Psoas muscle (tissue), 8 donors: ENCODE data around the gene HIBADH. TPM values are rescaled to one million over a fixed set of nuclear protein-coding genes. Genes with fewer than 3 reads are reported as not detected.

Experiments used
- ATAC-seq, 4 donors: fragments of 200-7000 bp; cut with Tn5 transposase; one replicate each; pipeline ENCODE4 v1.9.1; 2020; ENCODE audit warnings: moderate library complexity in 3 of 4, mild to moderate bottlenecking in 2 of 4
- DNase-seq, 2 donors: peaks; one replicate each; pipeline ENCODE4 v3.0.0-alpha.2; 2020
- H3K27ac ChIP-seq: fragments of 200-600 bp; one replicate; pipeline ENCODE4 v1.8.0; 2022
- H3K27me3 ChIP-seq, 3 donors: fragments of 200-600 bp in 1 of 3; one replicate each; pipeline versions ENCODE4 v1.6.1 to v1.8.0; 2013 to 2022; ENCODE audit warnings: low read length in 2 of 3, mild to moderate bottlenecking in 2 of 3, moderate library complexity in 1 of 3; ENCODE audit not compliant: insufficient read depth in 3 of 3
- H3K36me3 ChIP-seq, 2 donors: fragments of 200-600 bp in 1 of 2; one replicate each; pipeline versions ENCODE4 v1.6.1 to v1.8.0; 2013 to 2022; ENCODE audit warnings: low read depth in 1 of 2, mild to moderate bottlenecking in 1 of 2, moderate library complexity in 1 of 2; ENCODE audit not compliant: insufficient read depth in 1 of 2
- H3K4me1 ChIP-seq: fragments of 200-600 bp; one replicate; pipeline ENCODE4 v1.8.0; 2022
- H3K4me3 ChIP-seq: fragments of 200-600 bp; one replicate; pipeline ENCODE4 v1.8.0; 2022; ENCODE audit warnings: mild to moderate bottlenecking
- H3K9me3 ChIP-seq: fragments of 200-600 bp; one replicate; pipeline ENCODE4 v1.8.0; 2022
- WGBS, 3 donors: extraction: QIAGEN DNeasy Blood & Tissue Kit; methylation state at CpG; one replicate each; pipeline versions ENCODE4 v1.1.6 to v1.1.7; 2013; 5-methylcytosine and 5-hydroxymethylcytosine counted together
- intact Hi-C, 2 donors: fragments of 100-400 bp; cut with DNase I; formaldehyde crosslinking; loops; one replicate each; pipeline versions ENCODE4 v1.11.0 to v1.14.2; 2022
- polyA plus RNA-seq, 3 donors: library from polyadenylated mRNA; stranded (reverse); fragments of 200-250 nt; gene quantifications; one replicate each; pipeline ENCODE4 v1.2.3, GENCODE V29; 2013
- total RNA-seq, 4 donors: library from RNA; stranded (reverse); fragmentation: NEBNext Ultra II Directional in 2 of 4; extraction: Animal tissue kit (Norgen Biotek cat#: 25700) in 2 of 4; gene quantifications; one replicate each; pipeline versions ENCODE4 v1.2.1 to v1.2.4, GENCODE V29; 2021 to 2023
- TF ChIP-seq, protein P1 (sequence below): fragments of 200-600 bp; IDR thresholded peaks from one replicate; pipeline ENCODE4 v1.8.0; 2022; ENCODE audit warnings: antibody characterized with exemption
- donor health status: healthy with polysubstance abuse.
- donor health status: DM: no; HTN: no; CAD: no; lungs with moderate emphysema.
- donor health status: Bipolar disorder and iron deficiency.
- donor health status: healthy.
- donor health status: DM: yes; HTN: yes; CAD: no.
- donor health status: DM: no; HTN: no; CAD: no.
- donor health status: DM: no; HTN: no; CAD: no.
- donor health status: DM: yes; HTN: yes; CAD: no.

HIBADH gene
- total and polyA plus RNA-seq, 7 donors = 25.2 to 67.7 (median 44.5) TPM

DNA sequence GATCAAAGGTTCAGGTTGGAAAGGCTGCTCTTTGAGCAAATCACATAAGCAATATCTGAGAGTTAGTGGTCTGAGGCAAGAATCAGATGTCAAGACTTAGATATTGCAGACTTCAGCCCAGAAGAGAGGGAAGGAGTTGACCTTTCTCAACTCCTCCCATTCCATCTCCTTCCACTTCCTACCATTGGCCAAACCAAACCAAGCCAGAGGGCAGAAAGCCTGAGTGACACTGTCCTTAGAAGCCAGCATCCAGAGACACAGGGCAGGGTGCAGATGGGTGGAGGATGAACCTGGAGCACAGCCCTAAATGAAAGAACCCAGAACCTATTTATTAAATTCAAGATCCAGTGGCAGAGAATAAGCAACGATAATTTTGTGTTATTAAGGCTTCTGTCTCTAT, 180.5 kb downstream of the HIBADH start:
- 73 to 90% (median 74%) methylated on average over 1 of the region's 1 CpG for WGBS, 3 donors

GRCh38 chr7:27478556-27478955, 184.1 kb downstream of the HIBADH start:
- H3K4me3 ChIP-seq = no peak overlapping the region
- H3K27me3 ChIP-seq = no peaks in the 10 kb centered on the region
- no peaks in the 10 kb centered on the region for H3K4me1 ChIP-seq
- intact Hi-C loops = no loop called here
- no peaks in the 10 kb centered on the region for H3K36me3 ChIP-seq
- H3K9me3 ChIP-seq = no peaks in the 10 kb centered on the region
- DNase-seq = no peak
- ATAC-seq = no peak
- TF ChIP-seq, protein P1, sequence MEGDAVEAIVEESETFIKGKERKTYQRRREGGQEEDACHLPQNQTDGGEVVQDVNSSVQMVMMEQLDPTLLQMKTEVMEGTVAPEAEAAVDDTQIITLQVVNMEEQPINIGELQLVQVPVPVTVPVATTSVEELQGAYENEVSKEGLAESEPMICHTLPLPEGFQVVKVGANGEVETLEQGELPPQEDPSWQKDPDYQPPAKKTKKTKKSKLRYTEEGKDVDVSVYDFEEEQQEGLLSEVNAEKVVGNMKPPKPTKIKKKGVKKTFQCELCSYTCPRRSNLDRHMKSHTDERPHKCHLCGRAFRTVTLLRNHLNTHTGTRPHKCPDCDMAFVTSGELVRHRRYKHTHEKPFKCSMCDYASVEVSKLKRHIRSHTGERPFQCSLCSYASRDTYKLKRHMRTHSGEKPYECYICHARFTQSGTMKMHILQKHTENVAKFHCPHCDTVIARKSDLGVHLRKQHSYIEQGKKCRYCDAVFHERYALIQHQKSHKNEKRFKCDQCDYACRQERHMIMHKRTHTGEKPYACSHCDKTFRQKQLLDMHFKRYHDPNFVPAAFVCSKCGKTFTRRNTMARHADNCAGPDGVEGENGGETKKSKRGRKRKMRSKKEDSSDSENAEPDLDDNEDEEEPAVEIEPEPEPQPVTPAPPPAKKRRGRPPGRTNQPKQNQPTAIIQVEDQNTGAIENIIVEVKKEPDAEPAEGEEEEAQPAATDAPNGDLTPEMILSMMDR = no peak
- no peak overlapping the region for H3K27ac ChIP-seq

More for the DNA sequence above, 180.5 kb downstream of the HIBADH start:
- no peak overlapping the region for H3K4me3 ChIP-seq
- DNase-seq = no peak
- no peaks in the 10 kb centered on the region for H3K4me1 ChIP-seq
- no peaks in the 10 kb centered on the region for H3K36me3 ChIP-seq
- intact Hi-C loops = no loop called here
- no peak for ATAC-seq
- no peaks in the 10 kb centered on the region for H3K9me3 ChIP-seq
- H3K27ac ChIP-seq = no peak overlapping the region
- H3K27me3 ChIP-seq = no peaks in the 10 kb centered on the region
- TF ChIP-seq, protein P1 = no peak

- WGBS, 3 donors = 21 to 34% (median 32%) methylated on average over 1 of the region's 1 CpG
- intact Hi-C loops = no loop called here
These were observed 184.6 kb downstream of the HIBADH start for GRCh38 chr7:27478084-27478483.

GRCh38 chr7:27476493-27476892, 186.2 kb downstream of the HIBADH start:
- Histone ChIP-seq H3K36me3 (no peaks in the 10 kb centered on the region), H3K27ac (no peak overlapping the region), H3K4me3 (no peak overlapping the region), H3K27me3 (no peaks in the 10 kb centered on the region), H3K9me3 (no peaks in the 10 kb centered on the region), H3K4me1 (no peaks in the 10 kb centered on the region)
- TF ChIP-seq, protein P1 = no peak
- DNase-seq = no peak
- intact Hi-C loops = no loop called here
- WGBS, 3 donors = 39 to 65% (median 59%) methylated on average over 2 of the region's 2 CpGs
- no peak for ATAC-seq

More at GRCh38 chr7:27478084-27478483, 184.6 kb downstream of the HIBADH start:
- H3K27ac ChIP-seq = no peak overlapping the region
- no peaks in the 10 kb centered on the region for H3K36me3 ChIP-seq
- H3K4me3 ChIP-seq = no peak overlapping the region
- ATAC-seq (no peak), DNase-seq (no peak)
- no peaks in the 10 kb centered on the region for H3K4me1 ChIP-seq
- no peaks in the 10 kb centered on the region for H3K9me3 ChIP-seq
- TF ChIP-seq, protein P1 = no peak
- H3K27me3 ChIP-seq = no peaks in the 10 kb centered on the region

Other genes starting within 250 kb of the HIBADH start
- 100 to 1,000 TPM; 109 to 143 (median 125) TPM for gene TAX1BP1, start 77.3 kb upstream of the HIBADH start, total RNA-seq
- 100 to 1,000 TPM in 1 of 3 donors, 10 to 100 TPM in 2; 65.9 to 171 (median 90.8) TPM for gene TAX1BP1, start 77.3 kb upstream of the HIBADH start, polyA plus RNA-seq